Stimulated activated CD8-positive, alpha-beta memory T cell treated with anti-CD3 and anti-CD28 coated beads, Interleukin-4, amount 100 ng/mL, for 4 hours (primary cell): ENCODE data around the gene BRICD5.
A peak's percentile ranks its signal among the peaks of the same experiment; 100 is the strongest.
"Not testable (repeated sequence)": the region's sequence is repeated elsewhere in the genome, so short reads cannot be mapped to it uniquely, and the experiment has no call there.

Experiments used
- DNase-seq, 2 donors: peaks; one replicate each; pipeline ENCODE4 v3.0.0-alpha.2; 2020; ENCODE audit warnings: low read depth in 2 of 2, low spot score in 1 of 2

BRICD5 gene

GRCh38 chr16:2223221-2223941 is 12.7 kb upstream of the BRICD5 start, which contains the start of gene E4F1:
Gene E4F1, plus strand, starts transcription at chr16:2223591. Its CDS starts 23 bp downstream, at chr16:2223614.
- DNase-seq: peak; percentile 95 to 99

GRCh38 chr16:2216330-2216729 is 5.7 kb upstream of the BRICD5 start:
- no peak for DNase-seq

GRCh38 chr16:2214719-2214968 is 4.0 kb upstream of the BRICD5 start, which contains the start of gene PGP:
Gene PGP, minus strand, starts transcription at chr16:2214840. Its CDS starts 63 bp downstream, at chr16:2214777.
- no peak for DNase-seq

GRCh38 chr16:2213817-2214718 is 3.4 kb upstream of the BRICD5 start:
- no peak for DNase-seq

- no peak for DNase-seq
Measured at GRCh38 chr16:2212362-2213324, 2.0 kb upstream of the BRICD5 start.

- no peak for DNase-seq
Measured at GRCh38 chr16:2211923-2212347, 1.3 kb upstream of the BRICD5 start.

- DNase-seq: no peak
Measured at GRCh38 chr16:2210009-2210332, 692 bp downstream of the BRICD5 start.

- no peak for DNase-seq
Measured at GRCh38 chr16:2209258-2210008, 1.2 kb downstream of the BRICD5 start.

- no peak for DNase-seq
Measured at GRCh38 chr16:2208772-2209171, 1.9 kb downstream of the BRICD5 start.

GRCh38 chr16:2208308-2208707 is 2.4 kb downstream of the BRICD5 start:
- DNase-seq: no peak

- no peak for DNase-seq
Measured at GRCh38 chr16:2207872-2208271, 2.8 kb downstream of the BRICD5 start.

GRCh38 chr16:2206780-2207433 is 3.8 kb downstream of the BRICD5 start:
- DNase-seq: no peak

- no peak for DNase-seq
Measured at GRCh38 chr16:2206420-2206779, 4.3 kb downstream of the BRICD5 start.

- no peak for DNase-seq
Measured at GRCh38 chr16:2205967-2206313, 4.7 kb downstream of the BRICD5 start.

- peak; percentile 75 for DNase-seq
Measured at GRCh38 chr16:2205104-2205966, 5.3 kb downstream of the BRICD5 start, which contains the start of gene MLST8. Gene MLST8, plus strand, starts transcription at chr16:2205454. Its CDS starts 632 bp downstream, at chr16:2206086.

GRCh38 chr16:2204416-2205103 is 6.1 kb downstream of the BRICD5 start:
- DNase-seq: no peak

- not testable (repeated sequence) for DNase-seq
Measured at GRCh38 chr16:2203119-2203688, 7.5 kb downstream of the BRICD5 start.

- no peak for DNase-seq
Measured at GRCh38 chr16:2200313-2200712, 10.3 kb downstream of the BRICD5 start.
